ENCODE results near the gene LIN28B. TPM values are rescaled to one million over a fixed set of nuclear protein-coding genes. Genes with fewer than 3 reads are reported as not detected.

LIN28B gene
- total and polyA plus RNA-seq, 2 of the 4 experiments (the other 2 are of a cell fraction): not detected

- intact Hi-C loops (cut with micrococcal nuclease) (no loop called here), in situ Hi-C loops (cut with MboI; ENCODE audit: low sequenced_read_pairs) (no loop called here), dilution Hi-C loops (cut with HindIII; ENCODE audit: low sequenced_read_pairs, unreplicated experiment) (no loop called here)
- TF ChIP-seq RCOR1 (IDR thresholded peaks at IDR 0.05; ENCODE audit: insufficient replicate concordance, low read length) (no peak), CEBPB (IDR thresholded peaks at IDR 0.05; ENCODE audit: low read depth, low read length) (no peak), BHLHE40 (IDR thresholded peaks at IDR 0.05; ENCODE audit: low read depth, low read length) (no peak), MXI1 (IDR thresholded peaks at IDR 0.05; ENCODE audit: borderline replicate concordance, low read depth, low read length) (no peak), POLR2A (IDR thresholded peaks at IDR 0.05; ENCODE audit: low read depth, low read length) (no peak), CHD1 (IDR thresholded peaks at IDR 0.05; ENCODE audit: low read depth, low read length) (no peak), MAZ (IDR thresholded peaks at IDR 0.05; ENCODE audit: borderline replicate concordance, low read depth, low read length) (no peak)
- TF ChIP-seq, protein P1, sequence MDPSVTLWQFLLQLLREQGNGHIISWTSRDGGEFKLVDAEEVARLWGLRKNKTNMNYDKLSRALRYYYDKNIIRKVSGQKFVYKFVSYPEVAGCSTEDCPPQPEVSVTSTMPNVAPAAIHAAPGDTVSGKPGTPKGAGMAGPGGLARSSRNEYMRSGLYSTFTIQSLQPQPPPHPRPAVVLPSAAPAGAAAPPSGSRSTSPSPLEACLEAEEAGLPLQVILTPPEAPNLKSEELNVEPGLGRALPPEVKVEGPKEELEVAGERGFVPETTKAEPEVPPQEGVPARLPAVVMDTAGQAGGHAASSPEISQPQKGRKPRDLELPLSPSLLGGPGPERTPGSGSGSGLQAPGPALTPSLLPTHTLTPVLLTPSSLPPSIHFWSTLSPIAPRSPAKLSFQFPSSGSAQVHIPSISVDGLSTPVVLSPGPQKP (IDR thresholded peaks at IDR 0.05; ENCODE audit: borderline replicate concordance, low read depth, low read length): no peak
- H4K8ac ChIP-seq (ENCODE audit: low read depth in 2 of 2, low read length in 2 of 2): no peak overlapping the region
- H2AK5ac ChIP-seq (ENCODE audit: low read depth, low read length): no peak overlapping the region
- H3K56ac ChIP-seq (ENCODE audit: extremely low read depth, insufficient read depth, low read length): no peak overlapping the region
- H4K20me1 ChIP-seq (ENCODE audit: insufficient read depth, low read length): no peaks in the 10 kb centered on the region
- no peak overlapping the region for H4K5ac ChIP-seq (ENCODE audit: low read depth, low read length)
- DNase-seq: no peak
- no peak for ATAC-seq (ENCODE audit: low read depth)
- no peak overlapping the region for H2BK20ac ChIP-seq (ENCODE audit: low read depth, low read length)
- H3K23ac ChIP-seq (ENCODE audit: low read depth, low read length): no peak overlapping the region
- H3K9me3 ChIP-seq (ENCODE audit: control insufficient read depth, insufficient read depth, low read length): peaks cover 6% of the 10 kb centered on the region; the same call in 1 of the 2 replicates
- H2BK120ac ChIP-seq (ENCODE audit: low read depth, low read length): no peak overlapping the region
- H3K4ac ChIP-seq (ENCODE audit: low read depth, low read length): no peak overlapping the region
- no peak overlapping the region for H3K18ac ChIP-seq (ENCODE audit: low read depth, low read length)
- no peak overlapping the region for H3K14ac ChIP-seq (replicated peaks; ENCODE audit: low read depth, low read length)
- no peaks in the 10 kb centered on the region for H3K36me3 ChIP-seq (ENCODE audit: control insufficient read depth, insufficient read depth, low read length)
- no peak overlapping the region for H3K4me3 ChIP-seq (ENCODE audit: insufficient read depth, low read depth, low read length)
- H3K9ac ChIP-seq (ENCODE audit: low read depth, low read length): no peak overlapping the region
- POLR2A ChIA-PET (ENCODE audit: unreplicated experiment): no interaction called here
- H4K91ac ChIP-seq (ENCODE audit: insufficient read depth, low read depth, low read length): no peak overlapping the region
- WGBS, 2 experiments (ENCODE audit: extremely low coverage in 2 of 2, insufficient read length in 1 of 2): no CpG with 5 or more reads among the region's 21 CpGs
- H3K4me2 ChIP-seq (ENCODE audit: low read depth, low read length): no peak overlapping the region
- H3K27me3 ChIP-seq (ENCODE audit: control insufficient read depth, insufficient read depth, low read length): peaks cover 49% of the 10 kb centered on the region
- no peaks in the 10 kb centered on the region for H3K79me1 ChIP-seq (ENCODE audit: low read depth in 1 of 2, low read length in 2 of 2)
- H2BK15ac ChIP-seq (ENCODE audit: low read depth, low read length): no peak overlapping the region
- no peak overlapping the region for H2AFZ ChIP-seq (replicated peaks; ENCODE audit: low read length, poor library complexity)
- H2BK5ac ChIP-seq (ENCODE audit: low read depth, low read length, poor library complexity, severe bottlenecking): no peak overlapping the region
- H3K9me1 ChIP-seq (ENCODE audit: insufficient read depth, low read length): no peaks in the 10 kb centered on the region
- H3K4me1 ChIP-seq (ENCODE audit: control insufficient read depth, insufficient read depth, low read length): no peaks in the 10 kb centered on the region
- CTCF ChIA-PET: no interaction called here
- BruUV-seq (replicated peaks): no TSS peak
- no peak overlapping the region for H2AK9ac ChIP-seq (replicated peaks; ENCODE audit: low read depth, low read length, poor library complexity)
- no peak overlapping the region for H3K27ac ChIP-seq (ENCODE audit: insufficient read depth, low read length)
Measured at GRCh38 chr6:104957301-104958177, 632 bp downstream of the LIN28B start.
